NCI-H2029 treated with DMSO at 0.1 percent for 48 hours (cell line): ENCODE measurements around the gene TTC38.
"Not testable (repeated sequence)": the region's sequence is repeated elsewhere in the genome, so short reads cannot be mapped to it uniquely, and the experiment has no call there.

Source experiments
- DNase-seq: peaks from one replicate; lab custom pipeline; 2025; lab: John Stamatoyannopoulos, UW

TTC38 gene

DNA sequence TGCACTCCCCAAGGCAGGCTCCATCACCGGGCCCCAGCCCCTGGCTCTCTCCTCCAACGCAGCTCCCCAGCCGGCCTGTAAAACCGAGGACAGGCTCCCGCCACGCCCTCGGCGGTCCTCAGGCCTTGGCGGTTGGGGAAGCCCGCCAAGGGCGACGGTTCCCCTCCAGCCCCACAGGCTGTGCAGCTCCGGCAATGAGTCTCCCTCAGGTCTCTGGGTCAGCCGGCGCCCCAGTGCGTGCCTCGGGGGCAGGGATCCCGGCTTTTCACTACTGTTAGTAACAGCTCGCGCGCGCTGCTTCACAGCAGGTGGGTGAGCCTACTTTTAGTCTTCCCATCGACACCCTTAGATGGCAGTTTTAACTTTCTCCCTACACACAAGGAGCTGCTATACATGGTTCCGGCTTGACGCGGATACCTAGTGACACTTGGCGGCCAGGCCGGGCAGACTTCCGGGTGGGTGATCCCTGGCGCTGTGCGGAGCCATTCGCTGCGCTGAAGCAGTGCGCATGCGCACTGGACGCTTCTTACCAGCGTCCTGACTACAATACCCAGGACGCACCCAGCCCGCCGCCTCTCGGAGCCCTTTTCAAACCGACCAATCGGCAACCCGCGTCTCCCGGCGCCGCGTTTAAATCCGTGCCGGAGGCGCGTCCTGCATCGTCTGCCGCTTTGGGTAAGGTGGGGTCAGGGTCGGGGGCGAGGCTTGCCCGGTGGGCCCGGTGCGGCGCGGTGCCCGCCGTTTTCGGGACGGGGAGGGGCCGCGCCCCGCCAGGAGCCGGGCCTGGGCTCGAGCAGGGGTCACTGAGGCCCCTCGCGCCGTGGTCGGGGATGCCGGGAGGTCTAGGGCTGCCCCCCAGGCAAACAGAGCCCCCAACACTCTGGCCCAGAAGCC, 28.7 kb downstream of the TTC38 start, which contains the start of gene GTSE1:
TSS of gene GTSE1 (plus strand) at position 614 of the 894 bp plus-strand sequence. CDS start 531 bp downstream, outside the sequence.
- peak; percentile 83 for DNase-seq

DNA sequence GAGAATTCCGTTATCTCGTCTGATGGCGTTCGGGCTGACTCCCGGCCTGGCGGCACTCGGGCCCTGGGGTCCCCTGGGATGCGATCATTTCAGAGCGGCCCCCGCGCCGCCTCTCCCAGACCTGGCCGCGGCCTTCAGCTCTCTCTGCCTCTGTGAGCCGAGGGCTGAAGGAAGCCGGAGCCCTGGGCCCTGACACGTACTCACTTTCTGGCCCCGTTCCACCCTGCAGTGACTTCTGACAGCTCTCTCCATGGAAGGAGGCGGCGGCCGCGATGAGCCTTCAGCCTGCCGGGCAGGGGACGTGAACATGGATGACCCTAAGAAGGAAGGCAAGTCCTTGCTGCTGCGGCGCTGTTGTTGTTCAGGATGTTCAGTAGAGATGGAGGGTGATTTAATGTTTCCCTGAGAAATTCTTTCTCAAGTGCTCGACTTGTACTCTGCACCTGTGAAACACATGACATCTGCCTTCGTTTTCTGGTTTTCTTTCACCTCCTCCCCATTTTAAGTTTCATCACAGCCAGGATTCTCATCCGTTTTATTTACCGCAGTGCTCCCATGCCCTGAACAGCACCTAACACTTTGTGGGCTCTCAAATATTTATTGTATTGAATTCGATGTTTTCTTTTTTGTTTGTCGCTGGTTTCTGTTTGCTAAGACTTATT, 29.5 kb downstream of the TTC38 start:
- no peak for DNase-seq

DNA sequence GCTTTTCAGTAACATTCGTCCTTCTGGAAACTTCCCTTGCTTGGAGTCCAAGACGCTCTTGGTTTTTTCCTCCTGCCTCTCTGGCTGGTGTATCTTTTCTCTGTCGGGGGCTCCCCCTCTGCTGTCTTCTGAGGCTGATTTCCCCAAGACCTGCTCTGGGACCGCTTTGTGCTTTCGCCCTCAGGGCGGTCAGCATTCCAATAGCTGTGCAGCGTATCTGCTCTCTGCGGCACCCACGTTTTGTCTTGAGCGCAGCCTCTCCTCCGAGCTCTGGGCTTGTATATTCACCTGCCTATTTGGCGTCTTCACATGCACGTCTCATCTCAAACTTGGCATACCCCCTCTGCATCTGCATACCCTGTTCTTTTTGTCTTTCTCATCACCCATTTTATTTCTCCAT, 31.3 kb downstream of the TTC38 start:
- no peak for DNase-seq

DNA sequence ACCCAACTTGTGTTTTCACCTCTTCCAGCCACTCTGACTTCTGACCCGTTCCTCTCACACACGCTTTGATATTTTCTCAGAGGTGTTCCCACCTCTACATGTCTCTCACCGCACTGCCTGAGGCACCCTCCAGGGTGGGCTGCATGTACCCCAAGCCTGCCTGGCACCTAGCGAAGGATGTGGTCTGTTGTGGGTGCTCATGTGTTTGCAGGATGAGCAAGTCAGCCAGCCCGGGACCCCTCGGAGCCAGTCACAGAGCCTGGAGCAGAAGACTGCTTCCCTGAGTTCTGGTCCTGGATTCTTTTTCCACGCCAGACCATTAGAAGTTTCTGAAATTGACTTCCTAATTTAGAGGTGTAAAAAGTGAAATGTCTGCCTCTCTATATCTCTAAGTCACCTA, 32.7 kb downstream of the TTC38 start:
- no peak for DNase-seq

DNA sequence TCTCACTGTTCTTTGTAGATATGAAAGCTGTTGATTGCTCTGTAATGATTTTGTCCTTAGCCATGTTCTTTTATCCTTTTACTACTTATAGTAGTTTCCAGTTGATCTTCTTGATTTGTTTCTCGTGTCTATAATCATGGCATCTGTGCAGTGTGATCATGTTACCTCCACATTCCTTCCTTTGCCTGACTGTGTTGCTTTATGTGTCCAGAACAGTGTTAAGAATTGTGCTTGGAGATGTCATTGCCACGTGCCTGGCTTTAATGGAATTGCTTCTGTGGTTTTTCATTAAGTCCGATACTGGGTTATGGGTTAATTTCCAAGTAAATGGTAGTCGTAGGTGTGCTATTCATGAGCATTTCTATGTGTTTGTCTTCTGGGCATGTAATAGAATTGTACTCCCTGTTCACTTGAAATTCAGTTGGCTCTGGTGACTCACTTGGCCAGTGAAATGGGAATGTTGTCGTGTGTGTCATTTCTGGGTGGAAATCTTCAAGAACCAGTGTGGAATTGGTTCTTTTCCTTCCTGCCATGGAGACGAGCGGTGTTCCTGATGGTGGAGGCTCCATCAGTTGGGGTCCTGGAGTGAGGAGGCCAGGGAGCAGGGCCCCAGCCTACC, 35.6 kb downstream of the TTC38 start:
- DNase-seq, result no peak

- DNase-seq, result no peak
These were observed 40.6 kb downstream of the TTC38 start for GRCh38 chr22:46308283-46308988.

- DNase-seq, result no peak
These were observed 41.8 kb downstream of the TTC38 start for GRCh38 chr22:46309526-46310085.

DNA sequence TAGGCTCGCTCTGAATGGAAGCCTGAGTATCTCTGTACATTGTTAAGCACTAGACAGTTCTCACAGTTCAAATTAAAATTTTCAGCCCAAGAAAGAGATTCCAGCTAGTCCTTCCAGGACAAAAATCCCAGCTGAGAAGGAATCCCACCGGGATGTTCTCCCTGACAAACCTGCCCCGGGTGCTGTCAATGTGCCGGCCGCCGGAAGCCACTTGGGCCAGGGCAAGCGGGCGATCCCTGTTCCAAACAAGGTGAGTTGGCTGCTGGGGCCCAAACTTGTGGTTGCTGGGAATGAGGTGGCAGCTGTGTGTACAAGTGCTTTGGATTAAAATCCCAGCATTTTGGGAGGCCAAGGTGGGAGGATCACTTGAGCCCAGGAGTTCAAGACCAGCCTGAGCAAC, 44.2 kb downstream of the TTC38 start:
- no peak for DNase-seq

DNA sequence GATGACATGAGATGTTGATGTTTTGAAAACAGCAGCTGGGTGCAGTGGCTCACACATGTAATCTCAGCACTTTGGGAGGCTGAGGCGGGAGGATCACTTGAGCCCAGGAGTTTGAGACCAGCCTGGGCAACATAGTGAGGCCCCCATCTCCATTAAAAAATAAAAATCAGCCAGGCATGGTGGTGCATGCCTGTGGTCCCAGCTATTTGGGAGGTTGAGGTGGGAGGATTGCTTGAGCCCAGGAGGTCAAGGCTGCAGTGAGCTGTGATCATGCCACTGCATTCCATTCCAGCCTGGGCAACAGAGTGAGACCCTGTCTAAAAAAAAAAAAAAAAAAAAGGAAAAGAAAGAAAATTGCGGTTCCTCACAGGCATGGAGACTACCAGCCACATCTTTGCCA, 45.0 kb downstream of the TTC38 start:
- DNase-seq, result not testable (repeated sequence)

DNA sequence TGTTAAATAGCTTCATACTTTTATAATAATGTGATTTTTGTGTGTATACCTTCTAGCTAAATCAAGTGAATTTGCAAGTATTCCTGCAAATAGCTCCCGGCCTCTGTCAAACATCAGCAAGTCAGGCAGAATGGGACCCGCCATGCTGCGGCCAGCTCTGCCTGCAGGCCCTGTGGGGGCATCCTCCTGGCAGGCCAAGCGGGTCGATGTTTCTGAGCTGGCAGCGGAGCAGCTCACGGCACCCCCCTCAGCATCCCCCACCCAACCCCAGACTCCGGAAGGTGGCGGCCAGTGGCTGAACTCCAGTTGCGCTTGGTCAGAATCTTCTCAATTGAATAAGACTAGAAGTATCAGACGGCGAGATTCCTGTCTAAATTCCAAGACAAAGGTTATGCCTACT, 48.2 kb downstream of the TTC38 start:
- DNase-seq, result no peak

DNA sequence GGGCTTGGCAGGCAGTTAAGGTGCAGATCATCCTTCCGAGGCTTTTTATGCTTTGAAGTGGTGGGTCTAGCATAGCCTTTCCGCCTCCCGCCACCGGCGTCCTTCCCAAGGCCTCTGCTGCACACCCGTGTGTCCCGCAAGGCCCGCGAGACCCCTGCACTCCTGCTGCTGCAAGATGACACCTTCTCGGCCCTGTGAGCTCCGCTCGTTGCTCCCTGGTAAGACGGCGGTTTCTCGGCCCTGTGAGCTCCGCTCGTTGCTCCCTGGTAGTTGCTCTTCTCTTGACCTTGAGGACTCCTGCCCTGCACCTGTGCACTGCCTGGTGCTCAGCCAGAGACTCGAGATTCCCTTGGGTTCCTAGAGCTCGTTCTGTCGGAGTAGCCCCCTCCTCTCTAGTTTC, 49.8 kb downstream of the TTC38 start:
- no peak for DNase-seq

DNA sequence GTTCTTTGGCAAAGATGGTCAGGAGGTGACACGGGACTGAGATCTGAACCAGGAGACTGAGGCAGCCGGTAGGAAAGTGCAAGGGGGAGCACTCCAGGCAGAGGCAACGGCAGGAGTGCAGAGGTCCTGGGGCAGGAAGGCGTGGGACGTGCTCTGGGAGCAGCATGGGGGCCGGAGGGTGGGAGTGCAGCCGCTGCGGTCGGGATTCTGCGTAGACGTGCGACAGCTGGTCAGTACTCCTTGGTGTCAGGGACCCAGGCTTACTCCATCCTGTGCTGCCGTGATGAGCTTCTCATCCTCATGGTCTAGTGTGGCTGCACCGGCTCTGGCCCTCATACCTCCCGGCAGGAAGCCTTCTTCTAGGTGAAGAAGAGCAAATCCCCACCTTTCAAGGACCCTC, 50.8 kb downstream of the TTC38 start:
- DNase-seq, result no peak

DNA sequence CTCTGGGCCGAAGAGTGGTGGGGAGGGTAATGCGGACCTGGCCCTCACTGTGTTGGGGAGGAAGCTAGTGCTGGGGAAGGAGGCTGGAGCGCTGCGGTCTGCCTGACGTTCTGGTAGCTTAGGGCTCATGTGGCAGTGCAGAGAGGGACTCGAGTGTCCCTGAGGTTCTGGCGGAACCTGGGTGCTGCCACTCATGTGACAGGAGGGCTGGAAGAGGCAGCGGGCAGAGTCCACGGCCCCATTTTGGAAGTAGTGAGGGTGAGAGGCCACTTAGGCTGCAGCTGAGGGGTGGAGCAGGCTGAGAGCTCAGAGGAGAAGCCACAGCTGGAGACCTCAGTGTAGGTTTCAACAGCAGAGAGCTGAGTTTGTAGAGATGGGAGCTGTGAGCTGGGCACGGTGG, 51.5 kb downstream of the TTC38 start:
- no peak for DNase-seq

DNA sequence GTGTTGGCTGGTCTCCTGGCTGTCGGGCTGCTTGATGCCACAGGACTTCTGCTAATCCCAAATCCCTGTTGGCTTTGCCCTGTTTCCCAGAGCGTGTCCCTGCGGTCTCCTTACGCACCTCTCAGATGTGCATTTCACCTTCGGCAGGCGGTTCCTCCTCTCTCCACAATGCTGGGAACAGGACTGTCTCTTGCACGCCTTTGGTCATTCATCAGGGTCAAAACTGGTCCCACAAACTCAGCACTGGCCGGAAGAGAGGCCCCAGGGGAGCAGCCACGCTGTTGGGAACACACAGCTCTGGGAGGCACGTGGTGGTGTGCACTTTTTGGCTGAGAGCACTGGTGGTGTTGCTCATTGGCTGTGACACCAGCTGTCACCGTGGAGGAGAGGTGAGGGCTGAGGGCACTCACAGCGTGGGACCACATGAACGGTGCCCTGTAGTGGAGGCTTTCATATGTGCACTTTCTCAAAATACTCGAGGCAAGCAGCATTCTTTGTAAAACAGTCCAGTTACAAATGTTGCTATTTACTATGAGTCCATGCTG, 52.4 kb downstream of the TTC38 start:
- no peak for DNase-seq

GRCh38 chr22:46320716-46321386, 53.0 kb downstream of the TTC38 start:
- no peak for DNase-seq

- no peak for DNase-seq
These were observed 54.9 kb downstream of the TTC38 start for GRCh38 chr22:46322711-46323110.

DNA sequence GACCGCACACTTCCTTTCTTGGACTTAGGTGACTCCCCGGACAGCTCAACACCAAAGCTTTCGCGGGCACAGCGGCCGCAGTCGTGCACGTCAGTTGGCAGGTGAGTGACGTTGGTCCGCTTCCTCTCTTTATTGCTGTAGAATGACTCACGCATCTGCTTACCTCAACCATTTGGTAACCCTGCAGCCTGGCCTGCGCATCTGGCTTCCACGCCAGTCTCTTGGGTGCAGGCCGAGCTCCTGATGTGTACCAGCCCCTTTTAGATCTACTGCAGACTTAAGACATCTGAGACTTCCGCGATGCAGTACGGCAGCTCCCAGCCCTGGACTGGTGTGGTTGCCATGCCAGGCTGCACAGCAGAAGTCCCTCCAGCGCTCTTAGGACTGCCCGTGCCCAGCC, 55.4 kb downstream of the TTC38 start:
- no peak for DNase-seq

DNA sequence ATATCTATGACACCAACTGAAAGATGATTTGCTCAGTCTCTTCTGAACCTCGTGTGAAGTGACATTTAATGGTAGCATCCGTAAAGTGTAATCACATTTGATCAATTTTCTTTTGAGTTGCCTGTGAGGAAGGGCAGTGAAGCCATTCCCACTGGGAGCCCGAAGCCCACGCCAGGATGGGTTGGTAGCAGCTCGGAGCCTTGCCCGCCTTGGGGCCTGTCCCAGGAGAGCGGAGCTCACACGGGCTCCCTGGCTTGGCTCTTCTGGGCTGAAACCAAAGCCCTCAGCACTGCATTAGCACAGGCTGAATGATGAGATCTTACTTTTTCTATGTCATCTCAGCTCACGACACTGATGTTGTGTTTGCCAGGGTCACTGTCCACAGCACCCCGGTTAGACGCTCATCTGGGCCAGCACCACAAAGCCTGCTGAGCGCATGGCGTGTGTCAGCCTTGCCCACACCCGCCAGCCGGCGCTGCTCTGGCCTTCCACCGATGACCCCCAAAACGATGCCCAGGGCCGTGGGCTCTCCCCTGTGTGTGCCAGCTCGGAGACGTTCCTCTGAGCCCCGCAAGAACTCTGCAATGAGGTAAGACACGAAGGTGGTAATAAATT, 58.4 kb downstream of the TTC38 start:
- DNase-seq, result no peak

GRCh38 chr22:46327691-46328465, 60.1 kb downstream of the TTC38 start:
- DNase-seq, result no peak

DNA sequence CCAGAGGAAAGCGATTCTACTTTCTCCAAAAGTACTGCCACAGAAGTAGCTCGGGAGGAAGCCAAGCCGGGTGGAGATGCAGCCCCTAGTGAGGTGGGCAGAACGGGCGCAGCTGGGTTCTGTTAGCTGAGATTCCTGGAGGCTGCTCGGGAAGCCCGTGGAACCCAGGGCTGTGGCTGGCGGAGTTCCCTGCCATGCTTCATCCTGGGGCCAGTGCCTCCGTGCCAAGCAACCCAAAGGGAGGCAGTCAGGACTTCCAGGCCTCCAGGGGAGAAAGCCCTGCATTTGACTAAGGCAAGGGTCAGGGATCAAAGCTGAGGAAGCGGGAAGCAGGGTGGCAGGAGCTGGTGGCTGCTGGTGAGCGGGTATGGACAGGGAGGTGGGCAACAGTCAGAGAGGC, 61.0 kb downstream of the TTC38 start:
- no peak for DNase-seq
